ENCODE data around the gene RBM44. TPM values are rescaled to one million over a fixed set of nuclear protein-coding genes. Genes with fewer than 3 reads are reported as not detected.
"Not testable (repeated sequence)": the region's sequence is repeated elsewhere in the genome, so short reads cannot be mapped to it uniquely, and the experiment has no call there.

RBM44 gene
- total RNA-seq, 1 donor from 2014 or later = 1.5 TPM

DNA sequence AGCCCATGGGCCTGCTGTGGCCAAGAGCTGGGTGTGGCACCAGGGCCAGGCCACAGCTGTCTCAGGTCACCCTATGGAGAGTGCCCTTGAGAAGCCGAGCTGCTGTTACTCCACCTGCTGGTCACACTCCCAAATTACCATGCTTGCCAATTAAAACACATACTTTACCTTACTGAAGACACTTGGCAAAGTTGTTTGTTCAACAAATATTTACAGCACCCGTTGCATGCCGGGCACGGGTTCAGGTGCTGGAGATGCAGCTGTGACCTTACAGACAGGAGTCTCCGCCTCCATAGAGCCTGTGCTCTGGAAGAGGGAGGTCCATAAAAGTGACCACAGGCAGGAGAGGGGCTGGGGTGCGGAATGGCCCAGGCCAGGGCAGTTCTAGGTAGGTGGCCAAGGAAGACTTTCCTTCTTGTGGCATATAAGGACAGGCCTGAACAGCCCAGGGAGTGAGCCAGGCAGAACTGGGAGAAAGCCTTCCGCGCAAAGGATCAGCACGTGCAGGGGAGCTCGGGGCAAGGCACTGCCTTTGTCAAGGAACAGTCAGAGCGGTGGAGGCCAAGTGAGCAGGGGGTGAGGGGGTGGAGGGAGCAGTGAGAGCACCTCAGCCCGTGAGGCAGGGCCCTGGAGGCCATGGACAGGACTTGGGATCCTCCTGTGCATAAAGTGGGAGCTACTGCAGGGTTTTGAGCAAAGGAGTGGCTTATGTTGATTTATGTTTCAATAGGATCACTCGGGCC, 23.6 kb upstream of the RBM44 start:
- peak; percentile 58 for DNase-seq (ENCODE audit: low spot score)

DNA sequence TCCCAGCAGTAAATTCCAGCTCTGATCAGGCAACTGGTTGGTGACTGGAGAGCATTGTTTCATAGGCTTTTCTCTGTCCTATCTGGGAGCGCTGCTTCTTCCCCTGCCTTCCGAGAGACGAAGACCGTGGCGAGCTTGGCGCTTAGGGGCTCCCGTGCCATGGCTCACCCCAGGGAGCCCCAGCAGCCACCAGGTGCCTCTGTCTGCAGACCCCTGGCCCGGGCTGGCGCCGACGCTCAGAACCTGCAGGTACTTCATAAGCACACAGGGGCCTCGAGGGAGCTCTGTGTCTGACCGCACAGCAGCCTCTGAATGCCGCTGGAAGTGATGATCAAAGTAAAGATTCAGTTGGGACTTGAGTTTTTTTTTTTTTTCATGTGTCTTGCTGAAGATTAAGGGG, 19.1 kb upstream of the RBM44 start:
- DNase-seq (ENCODE audit: low spot score) = no peak

DNA sequence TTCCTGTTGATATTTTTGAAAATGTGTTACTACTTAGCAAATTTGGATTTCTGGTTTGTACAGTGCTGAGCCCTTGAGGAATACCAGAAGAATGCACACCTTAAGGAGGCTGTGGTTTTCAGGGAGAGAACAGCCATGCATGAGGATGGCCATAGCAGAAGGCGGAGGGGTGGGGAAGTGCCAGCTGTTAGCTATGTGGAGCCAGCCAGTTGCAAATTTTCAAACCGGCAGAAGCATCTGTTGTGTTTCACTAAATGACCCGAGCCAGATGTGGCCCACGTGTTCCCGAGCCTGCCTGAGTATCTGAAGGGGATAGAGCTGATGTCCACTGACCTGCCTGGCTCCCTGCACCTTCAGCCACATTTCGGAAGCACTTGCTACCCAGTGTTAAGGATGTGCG, 16.4 kb upstream of the RBM44 start:
- DNase-seq (ENCODE audit: low spot score) = no peak

GRCh38 chr2:237783678-237784077, 14.9 kb upstream of the RBM44 start:
- not testable (repeated sequence) for DNase-seq (ENCODE audit: low spot score)

- DNase-seq (ENCODE audit: low spot score) = no peak
These were observed 11.6 kb upstream of the RBM44 start for GRCh38 chr2:237786936-237787335.

- no peak for DNase-seq (ENCODE audit: low spot score)
These were observed 8.2 kb upstream of the RBM44 start for GRCh38 chr2:237790353-237790752.

GRCh38 chr2:237791977-237792727, 6.4 kb upstream of the RBM44 start:
- DNase-seq (ENCODE audit: low spot score) = no peak

DNA sequence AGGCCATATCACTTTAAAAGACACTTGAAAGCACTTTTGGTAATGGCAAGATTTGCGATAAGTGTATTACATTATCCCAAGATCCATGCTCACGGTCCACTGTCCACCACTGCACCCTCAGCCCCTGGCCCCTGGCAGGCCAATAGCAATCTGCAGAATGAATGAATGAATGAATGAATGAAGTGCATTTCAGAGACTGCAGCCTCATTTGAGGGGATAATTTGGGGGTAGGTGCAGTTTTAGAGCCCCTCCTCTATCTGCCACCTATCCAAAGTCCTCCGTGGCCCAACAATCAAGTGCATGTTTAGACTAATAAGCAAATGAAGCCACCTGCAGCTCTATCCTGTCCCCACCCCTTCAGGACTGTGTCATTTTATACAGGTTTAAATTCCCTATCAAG, 1.3 kb upstream of the RBM44 start:
- no peak for DNase-seq (ENCODE audit: low spot score)

DNA sequence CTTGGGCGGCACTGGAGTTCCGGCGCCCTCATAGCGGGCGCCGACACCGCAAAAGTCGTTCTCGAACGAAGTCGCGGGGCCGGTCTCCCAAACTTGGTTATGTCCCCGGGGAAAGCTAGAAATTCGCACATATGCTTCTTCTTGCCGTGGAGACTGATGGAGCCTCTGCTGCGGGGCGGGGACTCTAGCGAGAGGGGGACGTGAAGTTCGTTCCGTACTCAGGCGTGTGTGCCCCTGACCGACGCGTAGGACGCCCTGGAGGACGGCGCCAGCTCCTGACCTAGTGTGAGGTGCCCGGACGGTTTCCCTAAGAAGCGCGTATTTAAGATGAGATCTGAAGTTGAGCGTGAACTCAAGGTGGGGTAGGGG, 465 bp downstream of the RBM44 start:
- DNase-seq (ENCODE audit: low spot score) = no peak

DNA sequence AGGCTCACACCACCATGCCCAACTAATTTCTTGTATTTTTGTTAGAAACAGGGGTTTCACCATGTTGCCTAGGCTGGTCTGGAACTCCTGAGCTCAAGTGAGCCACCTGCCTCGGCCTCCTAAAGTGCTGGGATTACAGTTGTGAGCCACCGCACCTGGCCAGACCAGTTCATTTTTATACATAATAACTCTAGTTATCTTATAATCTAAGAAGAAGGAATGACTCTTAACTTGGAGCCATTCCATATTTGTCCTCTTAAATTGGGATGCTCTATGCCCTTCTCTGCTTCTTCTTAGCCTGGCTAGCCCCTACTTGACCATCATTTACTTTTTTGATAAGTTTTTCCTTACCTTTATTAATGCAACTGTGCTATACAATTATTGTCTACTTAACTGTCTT, 2.9 kb downstream of the RBM44 start:
- no peak for DNase-seq (ENCODE audit: low spot score)

- no peak for DNase-seq (ENCODE audit: low spot score)
These were observed 7.8 kb downstream of the RBM44 start for GRCh38 chr2:237806334-237806733.

DNA sequence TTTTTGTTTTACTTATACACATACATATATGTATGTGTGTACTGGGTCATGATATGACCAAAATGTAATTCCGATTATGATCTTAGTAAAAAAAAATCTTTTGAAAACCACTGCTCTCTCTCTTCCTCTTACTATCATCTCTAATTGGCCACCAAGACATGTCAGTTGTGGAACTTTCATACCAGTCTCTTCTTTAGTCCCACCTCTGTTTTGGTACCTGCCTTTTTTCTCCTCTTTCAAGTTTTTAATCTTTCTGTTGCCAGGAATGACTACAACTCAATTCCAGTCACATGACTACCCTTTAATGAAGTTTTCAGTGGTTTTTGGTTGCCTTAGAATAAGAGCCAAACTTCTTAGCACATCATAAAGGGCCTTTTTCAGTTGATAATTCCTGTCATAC, 17.1 kb downstream of the RBM44 start:
- no peak for DNase-seq (ENCODE audit: low spot score)

GRCh38 chr2:237816531-237816930, 18.0 kb downstream of the RBM44 start:
- no peak for DNase-seq (ENCODE audit: low spot score)

DNA sequence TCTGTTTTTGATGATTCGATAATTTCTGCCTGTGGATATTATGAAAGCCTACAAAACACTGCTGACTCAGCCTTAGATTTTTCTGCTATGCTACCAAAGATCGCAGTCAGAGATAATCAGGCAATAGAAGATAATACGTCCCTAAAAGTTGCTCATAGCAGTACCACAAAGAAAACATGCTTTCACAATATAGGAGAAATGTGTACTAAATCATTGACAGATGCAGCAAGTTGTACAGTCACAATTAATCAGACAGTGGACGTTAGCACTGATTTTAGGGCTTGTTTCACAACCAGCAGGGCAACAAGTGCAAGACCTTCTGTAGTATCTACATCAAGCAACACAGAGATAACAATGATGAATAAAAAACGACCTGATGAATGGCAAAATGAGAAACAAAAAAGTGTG, 19.5 kb downstream of the RBM44 start:
- no peak for DNase-seq (ENCODE audit: low spot score)

DNA sequence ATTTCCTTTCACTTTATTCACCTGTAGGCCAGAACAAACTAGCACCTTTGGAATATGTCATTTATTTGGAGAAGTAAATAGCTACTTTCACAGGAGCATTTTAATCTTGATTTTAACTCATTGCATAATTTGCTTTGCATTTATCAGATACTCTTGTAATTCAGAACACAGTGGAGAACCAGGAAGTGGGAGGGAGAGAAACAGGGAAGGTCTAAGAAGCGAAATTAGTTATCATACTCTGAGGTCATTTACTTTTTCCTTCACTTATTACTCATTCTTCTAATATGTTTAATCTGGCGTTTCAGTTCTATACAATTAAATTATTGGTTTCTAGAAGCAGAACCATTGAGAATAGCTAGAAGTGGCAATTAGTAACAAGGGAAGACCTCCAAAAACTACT, 20.7 kb downstream of the RBM44 start:
- no peak for DNase-seq (ENCODE audit: low spot score)

GRCh38 chr2:237820421-237820820, 21.8 kb downstream of the RBM44 start:
- no peak for DNase-seq (ENCODE audit: low spot score)

DNA sequence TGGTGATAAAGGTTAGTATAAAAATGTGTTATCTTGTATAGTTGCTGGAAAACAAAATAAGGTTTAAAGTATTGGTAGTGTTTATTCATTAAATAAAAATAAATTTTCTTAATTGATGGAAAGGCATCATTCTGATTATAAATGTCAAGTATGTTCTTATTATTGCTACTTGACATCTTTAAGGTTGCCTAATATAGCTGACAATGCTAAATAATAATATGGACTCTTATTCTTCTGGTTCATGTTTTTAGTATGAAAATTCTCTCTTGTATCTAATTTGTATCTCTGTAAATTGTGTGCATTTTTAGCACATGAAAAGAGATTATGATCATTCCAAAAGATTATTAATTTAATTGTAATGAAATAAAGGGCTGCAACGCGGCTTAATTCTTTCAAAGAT, 25.0 kb downstream of the RBM44 start:
- DNase-seq (ENCODE audit: low spot score) = no peak

DNA sequence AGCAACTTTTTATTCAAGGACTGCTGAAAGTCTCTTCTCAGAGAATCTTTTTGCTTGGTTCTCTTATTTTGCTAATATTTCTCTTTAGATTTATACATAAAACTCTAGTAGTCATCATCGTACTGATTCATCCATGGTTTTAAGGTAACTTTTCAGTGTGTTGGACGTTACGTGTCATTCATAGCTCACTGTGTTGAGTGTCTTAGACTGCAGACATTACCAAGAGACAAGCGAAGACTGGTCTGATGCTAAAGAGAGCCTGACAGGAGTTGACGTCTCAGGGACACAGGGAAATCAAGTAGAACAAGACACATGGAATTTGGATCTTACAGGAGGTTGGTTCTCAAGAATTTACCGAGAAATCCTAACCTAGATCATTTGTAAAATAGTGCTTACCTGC, 25.5 kb downstream of the RBM44 start:
- no peak for DNase-seq (ENCODE audit: low spot score)

DNA sequence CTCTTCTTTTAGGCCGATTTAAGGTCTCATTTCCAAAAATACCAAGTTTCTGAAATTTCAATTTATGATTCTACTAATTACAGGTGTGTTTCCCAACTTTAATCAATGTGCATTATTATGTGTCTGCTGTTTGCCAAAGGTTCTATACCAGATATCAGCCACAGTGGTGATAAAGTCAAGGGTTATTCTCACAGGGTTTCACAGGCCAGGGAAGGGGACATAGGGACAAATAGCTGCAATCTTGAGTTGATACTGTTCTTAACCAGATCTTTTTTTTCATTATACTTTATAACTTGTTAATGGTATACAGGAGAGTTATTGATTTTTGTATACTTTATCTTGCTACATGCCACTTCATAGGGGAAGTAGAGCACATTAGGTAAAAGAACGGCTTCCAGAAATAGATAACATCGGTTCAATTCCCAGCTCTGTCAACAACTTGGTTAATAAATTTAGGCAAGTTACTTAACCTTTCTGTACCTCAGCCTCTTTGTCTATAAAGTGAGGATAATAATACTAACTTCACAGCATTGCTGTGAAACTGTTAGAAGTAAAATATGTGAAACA, 28.9 kb downstream of the RBM44 start:
- DNase-seq (ENCODE audit: low spot score) = no peak

- no peak for DNase-seq (ENCODE audit: low spot score)
These were observed 31.9 kb downstream of the RBM44 start for GRCh38 chr2:237830522-237830921.

DNA sequence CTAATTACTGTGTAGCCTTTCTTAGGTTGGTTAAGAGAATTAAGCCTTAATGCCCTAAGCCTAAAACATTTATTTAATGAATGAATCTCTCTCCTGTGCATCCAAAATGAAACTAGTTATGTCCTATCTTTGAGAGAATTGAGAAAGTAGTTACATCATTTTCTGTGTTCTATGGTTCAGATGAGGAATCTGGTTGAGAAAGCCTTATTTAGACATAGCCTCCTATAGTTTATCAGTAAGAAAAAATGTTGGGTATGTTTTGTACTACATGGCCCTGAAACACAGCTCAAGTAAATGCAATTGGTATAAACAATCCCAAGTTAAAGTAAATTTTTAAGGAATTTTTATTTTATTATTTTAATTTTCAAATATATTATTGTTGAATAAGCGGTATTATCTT, 35.0 kb downstream of the RBM44 start:
- no peak for DNase-seq (ENCODE audit: low spot score)

- DNase-seq (ENCODE audit: low spot score) = no peak
These were observed 36.8 kb downstream of the RBM44 start for GRCh38 chr2:237835372-237835771.

DNA sequence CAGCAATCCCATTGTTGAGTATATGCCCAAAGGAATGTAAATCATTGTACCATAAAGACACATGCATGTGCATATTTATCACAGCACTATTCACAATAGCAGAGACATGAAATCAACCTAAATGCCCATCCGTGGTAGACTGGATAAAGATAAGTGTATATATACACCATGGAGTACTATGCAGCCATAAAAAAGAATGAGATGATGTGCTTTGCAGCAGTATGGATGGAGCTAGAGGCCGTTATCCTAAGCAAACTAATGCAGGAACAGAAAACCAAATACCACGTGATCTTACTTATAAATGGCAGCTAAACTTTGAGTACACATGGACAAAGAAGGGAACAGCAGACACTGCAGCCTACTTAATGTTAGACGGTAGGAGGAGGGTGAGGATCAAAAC, 42.5 kb downstream of the RBM44 start:
- no peak for DNase-seq (ENCODE audit: low spot score)

Data from ureter (tissue), 1 donor.